ENCODE measurements around the gene NIPAL1. TPM values are rescaled to one million over a fixed set of nuclear protein-coding genes. Genes with fewer than 3 reads are reported as not detected.
A peak's percentile ranks its signal among the peaks of the same experiment; 100 is the strongest.
"Not testable (repeated sequence)": the region's sequence is repeated elsewhere in the genome, so short reads cannot be mapped to it uniquely, and the experiment has no call there.

Gene NIPAL1
- 3.6 and 3.8 TPM in 2 replicates for total RNA-seq

GRCh38 chr4:48016141-48017107 is at the start of gene NIPAL1, which contains the start of gene CNGA1:
NIPAL1 (plus strand) TSS chr4:48016772; CDS start chr4:48016840, 68 bp downstream.
CNGA1 (minus strand) TSS chr4:48016681; CDS start chr4:47952689, 63,992 bp downstream.
- intact Hi-C loops (cut with micrococcal nuclease) = loop anchor here (1.0 kb wide), 2 partner anchors 31 to 71 kb away; no protein-coding TSS in a partner anchor
- peaks cover 5% of the 10 kb centered on the region for H3K9me3 Mint-ChIP-seq
- peaks cover 20% of the 10 kb centered on the region for H3K4me1 Mint-ChIP-seq
- H3K4me3 Mint-ChIP-seq = peak within 1 kb of the TSS; percentile 80
- H3K27me3 Mint-ChIP-seq = peaks cover 30% of the 10 kb centered on the region
- H3K27ac Mint-ChIP-seq = peak within 1 kb of the TSS; percentile 45
- peak; percentile 91 for DNase-seq
- H3K36me3 Mint-ChIP-seq (ENCODE audit: low read depth) = no peaks in the 10 kb centered on the region

GRCh38 chr4:47968847-47969246 is 47.7 kb upstream of the NIPAL1 start:
- H3K4me1 Mint-ChIP-seq = no peaks in the 10 kb centered on the region
- peaks cover 2% of the 10 kb centered on the region for H3K27me3 Mint-ChIP-seq
- intact Hi-C loops (cut with micrococcal nuclease) = no loop called here
- H3K9me3 Mint-ChIP-seq = no peaks in the 10 kb centered on the region
- DNase-seq = no peak
- H3K4me3 Mint-ChIP-seq = no peak overlapping the region
- H3K36me3 Mint-ChIP-seq (ENCODE audit: low read depth) = no peaks in the 10 kb centered on the region
- no peak overlapping the region for H3K27ac Mint-ChIP-seq

- Mint-ChIP-seq H3K9me3 (no peaks in the 10 kb centered on the region), H3K4me1 (no peaks in the 10 kb centered on the region), H3K27me3 (peaks cover 2% of the 10 kb centered on the region), H3K27ac (no peak overlapping the region), H3K36me3 (ENCODE audit: low read depth) (no peaks in the 10 kb centered on the region), H3K4me3 (no peak overlapping the region)
- intact Hi-C loops (cut with micrococcal nuclease) = no loop called here
- no peak for DNase-seq
Observed at GRCh38 chr4:47972181-47972580, 44.4 kb upstream of the NIPAL1 start.

- no peak for DNase-seq
- intact Hi-C loops (cut with micrococcal nuclease) = no loop called here
- peaks cover 2% of the 10 kb centered on the region for H3K27me3 Mint-ChIP-seq
- H3K36me3 Mint-ChIP-seq (ENCODE audit: low read depth) = no peaks in the 10 kb centered on the region
- no peaks in the 10 kb centered on the region for H3K9me3 Mint-ChIP-seq
- H3K4me3 Mint-ChIP-seq = no peak overlapping the region
- no peaks in the 10 kb centered on the region for H3K4me1 Mint-ChIP-seq
- no peak overlapping the region for H3K27ac Mint-ChIP-seq
Observed at GRCh38 chr4:47972721-47973120, 43.9 kb upstream of the NIPAL1 start.

- DNase-seq = no peak
- no peaks in the 10 kb centered on the region for H3K27me3 Mint-ChIP-seq
- no peaks in the 10 kb centered on the region for H3K9me3 Mint-ChIP-seq
- no peak overlapping the region for H3K4me3 Mint-ChIP-seq
- no peak overlapping the region for H3K27ac Mint-ChIP-seq
- intact Hi-C loops (cut with micrococcal nuclease) = no loop called here
- no peaks in the 10 kb centered on the region for H3K36me3 Mint-ChIP-seq (ENCODE audit: low read depth)
- H3K4me1 Mint-ChIP-seq = no peaks in the 10 kb centered on the region
Observed at GRCh38 chr4:47974566-47974965, 42.0 kb upstream of the NIPAL1 start.

- intact Hi-C loops (cut with micrococcal nuclease) = no loop called here
- Mint-ChIP-seq H3K4me3 (no peak overlapping the region), H3K4me1 (no peaks in the 10 kb centered on the region), H3K9me3 (peaks cover 8% of the 10 kb centered on the region), H3K27ac (no peak overlapping the region), H3K27me3 (peaks cover 14% of the 10 kb centered on the region), H3K36me3 (ENCODE audit: low read depth) (no peaks in the 10 kb centered on the region)
- DNase-seq = no peak
Observed at GRCh38 chr4:47990145-47990544, 26.4 kb upstream of the NIPAL1 start.

GRCh38 chr4:47992475-47992874 is 24.1 kb upstream of the NIPAL1 start:
- H3K4me3 Mint-ChIP-seq; H3K27ac Mint-ChIP-seq; intact Hi-C loops (cut with micrococcal nuclease); H3K27me3 Mint-ChIP-seq; H3K36me3 Mint-ChIP-seq (ENCODE audit: low read depth); DNase-seq; H3K9me3 Mint-ChIP-seq; H3K4me1 Mint-ChIP-seq: not testable (repeated sequence)

GRCh38 chr4:47996021-47996420 is 20.6 kb upstream of the NIPAL1 start:
- Mint-ChIP-seq H3K36me3 (ENCODE audit: low read depth) (no peaks in the 10 kb centered on the region), H3K27ac (no peak overlapping the region), H3K4me1 (no peaks in the 10 kb centered on the region), H3K9me3 (peaks cover 9% of the 10 kb centered on the region), H3K4me3 (no peak overlapping the region), H3K27me3 (peaks cover 7% of the 10 kb centered on the region)
- intact Hi-C loops (cut with micrococcal nuclease) = no loop called here
- DNase-seq = no peak

- Mint-ChIP-seq H3K27ac (no peak overlapping the region), H3K4me1 (no peaks in the 10 kb centered on the region), H3K4me3 (no peak overlapping the region), H3K9me3 (peaks cover 7% of the 10 kb centered on the region), H3K27me3 (peaks cover 6% of the 10 kb centered on the region), H3K36me3 (ENCODE audit: low read depth) (peaks cover 2% of the 10 kb centered on the region)
- intact Hi-C loops (cut with micrococcal nuclease) = loop anchor here (2.0 kb wide), 1 partner anchor 139 kb away; no protein-coding TSS in a partner anchor
- DNase-seq = no peak
Observed at GRCh38 chr4:48002267-48002666, 14.3 kb upstream of the NIPAL1 start.

GRCh38 chr4:48003568-48003967 is 13.0 kb upstream of the NIPAL1 start:
- H3K4me3 Mint-ChIP-seq; H3K36me3 Mint-ChIP-seq (ENCODE audit: low read depth); H3K9me3 Mint-ChIP-seq; H3K4me1 Mint-ChIP-seq; H3K27me3 Mint-ChIP-seq; H3K27ac Mint-ChIP-seq: not testable (repeated sequence)
- intact Hi-C loops (cut with micrococcal nuclease) = loop anchor here (1.0 to 2.0 kb wide), 2 partner anchors 84 to 137 kb away; no protein-coding TSS in a partner anchor
- DNase-seq = peak; percentile 76

GRCh38 chr4:48005781-48006180 is 10.8 kb upstream of the NIPAL1 start:
- Mint-ChIP-seq H3K27ac (no peak overlapping the region), H3K4me1 (no peaks in the 10 kb centered on the region), H3K27me3 (peaks cover 3% of the 10 kb centered on the region), H3K4me3 (no peak overlapping the region), H3K9me3 (peaks cover 3% of the 10 kb centered on the region), H3K36me3 (ENCODE audit: low read depth) (peaks cover 2% of the 10 kb centered on the region)
- DNase-seq = no peak
- intact Hi-C loops (cut with micrococcal nuclease) = no loop called here

GRCh38 chr4:48008021-48008596 is 8.5 kb upstream of the NIPAL1 start:
- no peaks in the 10 kb centered on the region for H3K4me1 Mint-ChIP-seq
- no peak overlapping the region for H3K27ac Mint-ChIP-seq
- peaks cover 2% of the 10 kb centered on the region for H3K36me3 Mint-ChIP-seq (ENCODE audit: low read depth)
- peaks cover 8% of the 10 kb centered on the region for H3K9me3 Mint-ChIP-seq
- intact Hi-C loops (cut with micrococcal nuclease) = no loop called here
- H3K27me3 Mint-ChIP-seq = no peaks in the 10 kb centered on the region
- H3K4me3 Mint-ChIP-seq = no peak overlapping the region
- DNase-seq = no peak

GRCh38 chr4:48010906-48011305 is 5.7 kb upstream of the NIPAL1 start:
- intact Hi-C loops (cut with micrococcal nuclease); DNase-seq; H3K27ac Mint-ChIP-seq; H3K36me3 Mint-ChIP-seq (ENCODE audit: low read depth); H3K4me1 Mint-ChIP-seq; H3K4me3 Mint-ChIP-seq; H3K9me3 Mint-ChIP-seq: not testable (repeated sequence)
- peaks cover 13% of the 10 kb centered on the region for H3K27me3 Mint-ChIP-seq

GRCh38 chr4:48011722-48012121 is 4.8 kb upstream of the NIPAL1 start:
- peaks cover 7% of the 10 kb centered on the region for H3K4me1 Mint-ChIP-seq
- no peaks in the 10 kb centered on the region for H3K36me3 Mint-ChIP-seq (ENCODE audit: low read depth)
- no peak overlapping the region for H3K4me3 Mint-ChIP-seq
- peaks cover 16% of the 10 kb centered on the region for H3K27me3 Mint-ChIP-seq
- DNase-seq = no peak
- no peak overlapping the region for H3K27ac Mint-ChIP-seq
- peaks cover 5% of the 10 kb centered on the region for H3K9me3 Mint-ChIP-seq
- intact Hi-C loops (cut with micrococcal nuclease) = no loop called here

Data from activated CD4-positive, alpha-beta T cell treated with anti-CD3 and anti-CD28 coated beads, Interleukin-2, amount 10 ng/mL, durations not matched to agents 24 days and 14 days (primary cell).